Hepatocyte (in vitro differentiated cells): ENCODE data around the gene ROR1. TPM values are rescaled to one million over a fixed set of nuclear protein-coding genes. Genes with fewer than 3 reads are reported as not detected.

Experiments used
- DNase-seq: peaks from one replicate; pipeline ENCODE4 v3.0.0-alpha.2; 2016; ENCODE audit warnings: low spot score
- H2AFZ ChIP-seq: fragments of 200-600 bp; sonication (generic); 2 replicates; pipeline ENCODE4 v1.6.0; 2016; ENCODE audit warnings: antibody characterized with exemption, mild to moderate bottlenecking
- H3K27ac ChIP-seq: fragments of 200-600 bp; sonication (generic); 2 replicates; pipeline ENCODE4 v1.5.1; 2016; ENCODE audit warnings: mild to moderate bottlenecking
- H3K27me3 ChIP-seq: fragments of 200-600 bp; sonication (generic); 2 replicates; pipeline ENCODE4 v1.6.1; 2016
- H3K36me3 ChIP-seq: fragments of 200-600 bp; sonication (generic); replicated peaks from 2 replicates; pipeline ENCODE4 v1.5.1; 2016; ENCODE audit warnings: low read depth; ENCODE audit not compliant: insufficient read depth
- H3K4me1 ChIP-seq: fragments of 200-600 bp; sonication (generic); 2 replicates; pipeline ENCODE4 v1.5.1; 2016; ENCODE audit warnings: mild to moderate bottlenecking, moderate library complexity; ENCODE audit not compliant: insufficient read depth
- H3K4me2 ChIP-seq: fragments of 200-600 bp; sonication (generic); 2 replicates; pipeline ENCODE4 v1.6.0; 2016
- H3K4me3 ChIP-seq: fragments of 200-600 bp; sonication (generic); 2 replicates; pipeline ENCODE4 v1.5.1; 2016; ENCODE audit warnings: mild to moderate bottlenecking
- H3K79me2 ChIP-seq: fragments of 200-600 bp; sonication (generic); 2 replicates; pipeline ENCODE4 v1.6.0; 2017; ENCODE audit warnings: mild to moderate bottlenecking
- H3K9me2 ChIP-seq: fragments of 200-600 bp; sonication (generic); replicated peaks from 2 replicates; pipeline ENCODE4 v1.6.0; 2017; ENCODE audit warnings: mild to moderate bottlenecking; ENCODE audit not compliant: insufficient read depth
- H3K9me3 ChIP-seq: fragments of 200-600 bp; sonication (generic); 2 replicates; pipeline ENCODE4 v1.5.1; 2016; ENCODE audit warnings: low read depth, mild to moderate bottlenecking
- H4K20me1 ChIP-seq: fragments of 200-600 bp; sonication (generic); 2 replicates; pipeline ENCODE4 v1.6.0; 2016; ENCODE audit warnings: mild to moderate bottlenecking; ENCODE audit not compliant: insufficient read depth, poor library complexity, severe bottlenecking
- EZH2 ChIP-seq: fragments of 200-600 bp; sonication (generic); IDR thresholded peaks from 2 replicates; pipeline ENCODE4 v1.6.1; 2016; ENCODE audit warnings: antibody characterized with exemption, mild to moderate bottlenecking, borderline replicate concordance
- EZH2phosphoT487 ChIP-seq: fragments of 200-600 bp; sonication (generic); IDR thresholded peaks from one replicate; pipeline ENCODE4 v1.6.1; 2018; ENCODE audit warnings: antibody characterized with exemption, mild to moderate bottlenecking, low read depth, moderate library complexity; ENCODE audit not compliant: unreplicated experiment, severe bottlenecking
- WGBS: methylation state at CpG from one replicate; pipeline ENCODE4 v1.1.6; 2016; ENCODE audit warnings: low lambda C conversion rate; ENCODE audit errors: missing lambda C conversion rate; 5-methylcytosine and 5-hydroxymethylcytosine counted together
- polyA plus RNA-seq: library from polyadenylated mRNA; unstranded; fragments of >200 nt; fragmentation: Nextera tagmentation; extraction: Ambion mirVana; gene quantifications from 2 replicates; pipeline ENCODE4 v1.2.1, GENCODE V29; 2016
- total RNA-seq: library from RNA; depleted of rRNA; stranded (reverse); fragments of >200 nt; gene quantifications from 2 replicates; pipeline ENCODE4 v1.2.3, GENCODE V29; 2014
- TF ChIP-seq, protein P1 (sequence below): fragments of 200-600 bp; sonication (generic); IDR thresholded peaks from 2 replicates; pipeline ENCODE4 v1.5.1; 2016; ENCODE audit warnings: antibody characterized with exemption, mild to moderate bottlenecking; ENCODE audit not compliant: poor library complexity

The ROR1 gene
- total and polyA plus RNA-seq, 2 experiments from 2014 or later = 16.4 to 27.7 TPM

DNA sequence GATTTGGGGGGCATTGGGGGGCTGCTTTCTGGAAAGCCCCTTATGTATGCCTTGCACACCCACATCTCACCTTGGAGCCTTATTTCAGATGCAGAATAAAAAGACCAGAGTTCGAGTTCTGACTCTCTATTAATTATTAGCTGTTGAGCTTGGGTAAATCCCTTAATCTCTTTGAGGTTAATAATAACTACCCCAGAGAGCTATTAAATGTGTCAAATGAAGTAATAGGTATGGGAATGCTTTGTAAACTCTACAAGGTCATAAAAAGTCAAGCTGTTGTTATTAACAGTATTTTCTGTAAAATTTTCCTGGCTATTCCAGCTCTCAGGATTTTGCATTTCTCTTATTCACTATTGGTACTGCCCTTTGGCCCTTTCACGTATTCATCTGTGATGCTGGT is 122.9 kb downstream of the ROR1 start:
- Histone ChIP-seq H3K27me3 (no peaks in the 10 kb centered on the region), H3K9me3 (no peaks in the 10 kb centered on the region), H3K36me3 (no peaks in the 10 kb centered on the region), H3K4me3 (no peak overlapping the region), H3K27ac (no peak overlapping the region), H3K79me2 (peaks cover 50% of the 10 kb centered on the region), H2AFZ (no peak overlapping the region), H3K4me1 (peaks cover 5% of the 10 kb centered on the region), H4K20me1 (no peaks in the 10 kb centered on the region), H3K9me2 (no peaks in the 10 kb centered on the region), H3K4me2 (no peak overlapping the region)
- no peak for DNase-seq
- no peak for TF ChIP-seq EZH2
- TF ChIP-seq, protein P1, sequence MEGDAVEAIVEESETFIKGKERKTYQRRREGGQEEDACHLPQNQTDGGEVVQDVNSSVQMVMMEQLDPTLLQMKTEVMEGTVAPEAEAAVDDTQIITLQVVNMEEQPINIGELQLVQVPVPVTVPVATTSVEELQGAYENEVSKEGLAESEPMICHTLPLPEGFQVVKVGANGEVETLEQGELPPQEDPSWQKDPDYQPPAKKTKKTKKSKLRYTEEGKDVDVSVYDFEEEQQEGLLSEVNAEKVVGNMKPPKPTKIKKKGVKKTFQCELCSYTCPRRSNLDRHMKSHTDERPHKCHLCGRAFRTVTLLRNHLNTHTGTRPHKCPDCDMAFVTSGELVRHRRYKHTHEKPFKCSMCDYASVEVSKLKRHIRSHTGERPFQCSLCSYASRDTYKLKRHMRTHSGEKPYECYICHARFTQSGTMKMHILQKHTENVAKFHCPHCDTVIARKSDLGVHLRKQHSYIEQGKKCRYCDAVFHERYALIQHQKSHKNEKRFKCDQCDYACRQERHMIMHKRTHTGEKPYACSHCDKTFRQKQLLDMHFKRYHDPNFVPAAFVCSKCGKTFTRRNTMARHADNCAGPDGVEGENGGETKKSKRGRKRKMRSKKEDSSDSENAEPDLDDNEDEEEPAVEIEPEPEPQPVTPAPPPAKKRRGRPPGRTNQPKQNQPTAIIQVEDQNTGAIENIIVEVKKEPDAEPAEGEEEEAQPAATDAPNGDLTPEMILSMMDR = no peak
- TF ChIP-seq EZH2phosphoT487 = no peak
- 91% methylated on average over 2 of the region's 2 CpGs for WGBS

DNA sequence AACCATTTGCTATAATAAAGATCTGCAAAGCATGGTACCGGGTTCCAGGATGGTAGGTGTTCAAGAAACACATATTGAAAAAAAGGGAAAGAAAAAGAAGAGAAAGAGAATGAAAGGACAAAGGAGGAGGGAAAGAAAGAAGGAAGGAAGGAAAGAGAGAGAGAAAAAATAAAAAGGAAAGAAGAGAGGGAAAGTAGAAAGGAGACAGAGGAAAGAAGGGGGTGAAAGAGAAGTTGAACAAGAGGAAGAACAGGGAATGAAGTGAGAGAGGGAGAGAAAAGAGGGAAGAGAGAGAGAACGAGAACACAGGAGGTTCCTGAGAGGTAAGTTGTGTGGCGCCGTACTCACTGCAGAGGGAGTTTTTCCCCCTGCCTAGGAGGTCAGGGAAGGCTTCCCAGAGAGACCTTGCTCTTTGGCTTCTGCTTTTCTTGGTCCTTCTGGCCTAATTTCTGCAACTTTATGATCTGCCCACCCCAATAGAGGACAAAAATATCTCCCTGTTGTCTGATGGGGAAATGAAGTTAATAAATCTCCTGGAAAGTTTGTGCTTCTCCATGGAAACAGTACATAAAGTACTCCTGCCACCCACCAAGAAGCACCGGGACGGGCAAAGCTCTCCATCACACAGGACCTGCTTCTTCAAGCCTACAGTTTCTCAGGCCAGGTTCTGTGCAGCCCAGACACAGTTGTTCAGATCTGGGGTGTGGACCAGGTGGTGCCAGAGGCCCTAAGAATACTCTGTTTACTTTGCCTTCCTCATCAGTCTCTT is 124.8 kb downstream of the ROR1 start:
- peaks cover 51% of the 10 kb centered on the region for H3K79me2 ChIP-seq
- no peaks in the 10 kb centered on the region for H3K36me3 ChIP-seq
- peaks cover 5% of the 10 kb centered on the region for H3K4me1 ChIP-seq
- no peaks in the 10 kb centered on the region for H4K20me1 ChIP-seq
- WGBS = 76% methylated on average over 6 of the region's 6 CpGs
- no peak overlapping the region for H3K4me3 ChIP-seq
- no peak for DNase-seq
- no peak overlapping the region for H3K4me2 ChIP-seq
- TF ChIP-seq, protein P1 = no peak
- no peak for TF ChIP-seq EZH2
- TF ChIP-seq EZH2phosphoT487 = no peak
- H3K27ac ChIP-seq = no peak overlapping the region
- no peaks in the 10 kb centered on the region for H3K9me2 ChIP-seq
- no peaks in the 10 kb centered on the region for H3K9me3 ChIP-seq
- H3K27me3 ChIP-seq = no peaks in the 10 kb centered on the region
- H2AFZ ChIP-seq = no peak overlapping the region

DNA sequence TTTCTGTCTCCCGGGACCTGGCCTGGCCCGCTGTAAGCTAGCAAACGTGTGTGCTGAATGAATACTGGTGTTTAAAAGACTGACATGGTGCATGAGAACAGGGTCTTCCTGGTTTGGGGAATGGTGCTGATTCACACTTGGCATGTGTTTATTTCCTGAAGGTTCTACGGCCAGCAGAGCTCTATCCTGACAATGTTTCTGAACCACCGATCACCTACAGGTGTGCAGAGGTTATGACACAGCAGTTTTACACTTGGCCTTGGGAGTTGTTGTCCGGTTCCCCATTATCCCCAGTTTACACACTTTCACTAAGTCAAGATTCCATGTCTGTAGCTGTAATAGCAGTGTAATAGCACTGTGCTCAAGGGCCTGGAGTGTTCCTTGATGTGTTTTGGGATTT is 127.3 kb downstream of the ROR1 start:
- Histone ChIP-seq H3K9me3 (no peaks in the 10 kb centered on the region), H3K4me1 (peaks cover 5% of the 10 kb centered on the region), H4K20me1 (no peaks in the 10 kb centered on the region), H2AFZ (no peak overlapping the region), H3K9me2 (no peaks in the 10 kb centered on the region), H3K36me3 (no peaks in the 10 kb centered on the region), H3K4me3 (no peak overlapping the region), H3K79me2 (peaks cover 31% of the 10 kb centered on the region), H3K4me2 (no peak overlapping the region), H3K27ac (no peak overlapping the region), H3K27me3 (no peaks in the 10 kb centered on the region)
- WGBS = 90% methylated on average over 6 of the region's 6 CpGs
- no peak for TF ChIP-seq EZH2phosphoT487
- no peak for TF ChIP-seq EZH2
- TF ChIP-seq, protein P1 = no peak
- DNase-seq = no peak
